B cell (primary cell): ENCODE results near the gene SMTNL2. TPM values are rescaled to one million over a fixed set of nuclear protein-coding genes. Genes with fewer than 3 reads are reported as not detected.

ENCODE experiments used
- ATAC-seq: fragments of 200-7000 bp; cut with Tn5 transposase; one replicate; pipeline ENCODE4 v1.10.0; 2021; ENCODE audit warnings: low read depth, mild to moderate bottlenecking, moderate number of reproducible peaks, moderate library complexity
- CTCF ChIA-PET: fragments of 350-600 bp; sonication (Branson Sonifier 250); formaldehyde crosslinking; loops from one replicate; lab custom pipeline; 2021; ENCODE audit warnings: antibody characterized with exemption, inconsistent platforms; lab: Charles Lee
- POLR2A ChIA-PET: fragments of 350-600 bp; sonication (Branson Sonifier 250); formaldehyde crosslinking; loops from one replicate; lab custom pipeline; 2021; ENCODE audit warnings: antibody characterized with exemption; lab: Charles Lee
- DNase-seq: peaks from one replicate; pipeline ENCODE4 v3.0.0; 2013
- H2AFZ ChIP-seq: 2 replicates; pipeline ENCODE4 v1.6.1; 2012; ENCODE audit warnings: mild to moderate bottlenecking, low read depth, low read length; ENCODE audit not compliant: insufficient read depth, poor library complexity, severe bottlenecking
- H3K27ac ChIP-seq, 2 donors: 1 replicate in 1 of 2; 2 replicates in 1 of 2; pipeline ENCODE4 v1.5.1; 2012 to 2013; ENCODE audit warnings: low read length in 2 of 2, mild to moderate bottlenecking in 2 of 2, moderate library complexity in 1 of 2
- H3K27me3 ChIP-seq, 4 experiments: fragments of 200-600 bp in 1 of 4; sonication (generic) in 1 of 4; replicated peaks in 1 of 4; 1 replicate in 2 of 4; 2 replicates in 2 of 4; pipeline versions ENCODE4 v1.6.1 to v1.7.0; 2013 to 2016; ENCODE audit warnings: low read length in 3 of 4, mild to moderate bottlenecking in 2 of 4, mixed read lengths in 1 of 4, moderate library complexity in 1 of 4; ENCODE audit not compliant: insufficient read depth in 4 of 4, control insufficient read depth in 3 of 4; ENCODE audit errors: control extremely low read depth in 1 of 4
- H3K36me3 ChIP-seq, 2 experiments: replicated peaks in 1 of 2; 1 replicate in 1 of 2; 2 replicates in 1 of 2; pipeline versions ENCODE4 v1.6.1 to v1.7.1; 2013; ENCODE audit warnings: low read length in 1 of 2; ENCODE audit not compliant: insufficient read depth in 2 of 2, control insufficient read depth in 1 of 2; ENCODE audit errors: control extremely low read depth in 1 of 2, extremely low read depth in 1 of 2
- H3K4me1 ChIP-seq, 2 donors: fragments of 200-600 bp in 1 of 2; sonication (generic) in 1 of 2; 1 replicate in 1 of 2; 2 replicates in 1 of 2; pipeline versions ENCODE4 v1.5.1 to v1.6.1; 2013 to 2017; ENCODE audit warnings: low read length in 2 of 2; ENCODE audit not compliant: control insufficient read depth in 2 of 2, insufficient read depth in 2 of 2
- H3K4me2 ChIP-seq: replicated peaks from 2 replicates; pipeline ENCODE3; 2012; ENCODE audit warnings: mild to moderate bottlenecking, low read depth, low read length; ENCODE audit not compliant: poor library complexity, severe bottlenecking
- H3K4me3 ChIP-seq, 5 experiments: fragments of 200-600 bp in 1 of 5; sonication (generic) in 1 of 5; 1 replicate in 3 of 5; 2 replicates in 2 of 5; pipeline versions ENCODE4 v1.5.1 to v1.7.0; 2011 to 2016; ENCODE audit warnings: low read length in 4 of 5, mild to moderate bottlenecking in 4 of 5, low read depth in 2 of 5, control low read depth in 1 of 5, moderate library complexity in 1 of 5; ENCODE audit not compliant: insufficient read depth in 1 of 5; ENCODE audit errors: control extremely low read depth in 1 of 5, extremely low read depth in 1 of 5
- H3K79me2 ChIP-seq: fragments of 200-600 bp; sonication (generic); one replicate; pipeline ENCODE4 v1.6.0; 2016; ENCODE audit warnings: low read length; ENCODE audit not compliant: control insufficient read depth, insufficient read depth
- H3K9ac ChIP-seq: fragments of 200-600 bp; sonication (generic); 2 replicates; pipeline ENCODE4 v1.6.1; 2017; ENCODE audit warnings: mild to moderate bottlenecking, low read length, moderate library complexity
- H3K9me3 ChIP-seq, 3 donors: one replicate each; pipeline versions ENCODE4 v1.6.1 to v1.7.1; 2013; ENCODE audit warnings: low read length in 2 of 3; ENCODE audit not compliant: control insufficient read depth in 2 of 3, insufficient read depth in 1 of 3; ENCODE audit errors: control extremely low read depth in 1 of 3
- H4K20me1 ChIP-seq: 2 replicates; pipeline ENCODE4 v1.6.0; 2012; ENCODE audit warnings: mild to moderate bottlenecking, low read length; ENCODE audit not compliant: insufficient read depth, control insufficient read depth, poor library complexity, severe bottlenecking
- H3K27ac Mint-ChIP-seq: one replicate; pipeline ENCODE4 v1.8.0; 2021; ENCODE audit warnings: mixed read lengths
- H3K27me3 Mint-ChIP-seq: one replicate; pipeline ENCODE4 v1.8.0; 2021; ENCODE audit warnings: mixed read lengths
- H3K4me1 Mint-ChIP-seq: one replicate; pipeline ENCODE4 v1.8.0; 2021; ENCODE audit warnings: mixed read lengths
- H3K4me3 Mint-ChIP-seq: one replicate; pipeline ENCODE4 v1.8.0; 2021; ENCODE audit warnings: mixed read lengths
- H3K9me3 Mint-ChIP-seq: one replicate; pipeline ENCODE4 v1.8.0; 2022; ENCODE audit warnings: mixed read lengths; ENCODE audit not compliant: insufficient read depth
- CTCF ChIP-seq: fragments of 200-600 bp; IDR thresholded peaks from one replicate; pipeline ENCODE4 v1.8.0; 2022; ENCODE audit warnings: antibody characterized with exemption, mild to moderate bottlenecking
- EZH2 ChIP-seq: IDR thresholded peaks from 2 replicates; pipeline ENCODE4 v1.6.1; 2012; ENCODE audit warnings: borderline replicate concordance, low read depth, mild to moderate bottlenecking, moderate library complexity, low read length; ENCODE audit not compliant: insufficient read depth, poor library complexity, severe bottlenecking
- whole genome bisulfite sequencing: methylation state at CpG from one replicate; pipeline ENCODE4 v1.1.5; 2013; ENCODE audit warnings: missing lambda C conversion rate; ENCODE audit not compliant: insufficient coverage; 5-methylcytosine and 5-hydroxymethylcytosine counted together
- intact Hi-C: fragments of 100-400 bp; cut with micrococcal nuclease; formaldehyde crosslinking; loops from one replicate; pipeline ENCODE4 v1.10.0; 2022
- polyA plus RNA-seq: library from polyadenylated mRNA; depleted of rRNA; stranded (reverse); fragments of >200 nt; gene quantifications from 2 replicates; pipeline ENCODE4 v1.2.3, GENCODE V29; 2012
- total RNA-seq, 2 donors: library from RNA; stranded (reverse); fragments of 120-200 nt in 1 of 2; gene quantifications; 1 replicate in 1 of 2; 2 replicates in 1 of 2; pipeline versions ENCODE4 v1.2.3 to v1.2.4, GENCODE V29; 2013 to 2022

Gene SMTNL2
- total and polyA plus RNA-seq, 2 donors (not counting 1 experiment from before 2014, with no cell fraction given) = not detected

DNA sequence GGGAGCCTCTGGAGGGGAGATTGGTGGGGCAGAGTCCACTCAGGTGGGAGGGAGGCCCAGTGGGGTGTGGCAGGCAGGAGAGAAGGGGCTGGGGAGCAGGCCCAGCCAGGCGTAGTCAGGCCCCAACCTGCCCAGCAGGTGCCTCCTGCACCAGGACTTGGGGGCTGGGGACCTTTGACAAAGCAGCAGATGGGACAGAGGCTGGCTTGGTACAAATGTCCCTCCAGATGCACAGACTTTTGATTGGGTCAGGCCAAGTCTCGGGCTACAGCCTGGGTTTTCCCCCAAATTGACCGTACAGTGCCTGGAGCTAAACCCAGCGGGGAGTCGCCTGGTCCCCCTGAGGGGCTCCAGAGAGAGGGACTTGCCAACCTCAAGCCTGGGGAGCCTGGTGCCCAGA is 24.4 kb upstream of the SMTNL2 start:
- Histone ChIP-seq H3K36me3 (no peaks in the 10 kb centered on the region), H2AFZ (no peak overlapping the region), H3K27me3 (no peaks in the 10 kb centered on the region), H3K79me2 (peaks cover 2% of the 10 kb centered on the region), H3K27ac (no peak overlapping the region), H4K20me1 (no peaks in the 10 kb centered on the region), H3K4me3 (no peak overlapping the region), H3K4me2 (no peak overlapping the region), H3K9me3 (no peaks in the 10 kb centered on the region), H3K4me1 (peaks cover 17 to 19% of the 10 kb centered on the region in 2 donors), H3K9ac (no peak overlapping the region)
- intact Hi-C loops = loop anchor here (10.0 kb wide), 3 partner anchors 145 to 345 kb away; partner anchors contain the start of genes PELP1 and PSMB6
- DNase-seq (no peak), ATAC-seq (no peak)
- Mint-ChIP-seq H3K4me3 (no peak overlapping the region), H3K27me3 (no peaks in the 10 kb centered on the region), H3K27ac (no peak overlapping the region), H3K4me1 (peaks cover 28% of the 10 kb centered on the region), H3K9me3 (no peaks in the 10 kb centered on the region)
- TF ChIP-seq EZH2 (no peak), CTCF (no peak)
- POLR2A ChIA-PET = no interaction called here
- CTCF ChIA-PET = no interaction called here
- WGBS = 92% methylated on average over 5 of the region's 5 CpGs

DNA sequence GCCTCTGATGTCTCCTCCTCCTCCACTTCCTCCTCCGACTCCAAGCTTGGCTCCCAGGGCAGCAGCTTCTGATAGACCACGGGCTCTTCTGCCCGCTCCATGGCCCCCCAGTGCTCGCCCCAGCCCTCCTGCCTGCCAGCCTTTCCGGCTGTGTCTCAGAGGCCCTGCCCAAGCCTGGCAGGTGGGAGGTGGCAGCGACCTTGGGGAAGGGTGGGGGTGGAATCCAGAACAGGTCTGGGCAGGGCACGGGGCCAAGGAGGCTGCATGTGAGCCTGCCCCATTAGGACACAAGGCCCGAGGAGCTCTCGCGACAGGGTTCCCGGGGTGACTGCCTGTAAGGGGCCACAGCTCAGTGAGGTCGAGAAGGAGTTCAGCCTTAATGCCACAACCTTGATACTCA is 23.9 kb upstream of the SMTNL2 start, which contains the start of gene GGT6:
GGT6 (minus strand) TSS at position 157 of the 400 bp plus-strand sequence; CDS start at position 101, 56 bp downstream.
- Histone ChIP-seq H2AFZ (no peak within 1 kb of the TSS), H3K79me2 (no peaks in the 10 kb centered on the region), H4K20me1 (no peaks in the 10 kb centered on the region), H3K9me3 (no peaks in the 10 kb centered on the region), H3K9ac (no peak within 1 kb of the TSS), H3K36me3 (no peaks in the 10 kb centered on the region), H3K4me1 (peaks cover 17 to 21% of the 10 kb centered on the region in 2 donors), H3K27me3 (no peaks in the 10 kb centered on the region), H3K4me3 (no peak within 1 kb of the TSS), H3K4me2 (no peak within 1 kb of the TSS), H3K27ac (no peak within 1 kb of the TSS)
- intact Hi-C loops = loop anchor here (10.0 kb wide), 3 partner anchors 144 to 346 kb away; partner anchors contain the start of genes PELP1 and PSMB6
- H3K9me3 Mint-ChIP-seq = no peaks in the 10 kb centered on the region
- WGBS = 96% methylated on average over 12 of the region's 12 CpGs
- ATAC-seq (no peak), DNase-seq (no peak)
- TF ChIP-seq CTCF (no peak), EZH2 (no peak)
- H3K27ac Mint-ChIP-seq = no peak within 1 kb of the TSS
- ChIA-PET CTCF (interaction anchor here (1.0 kb wide), 1 partner anchor 142 kb away, joined by 3 read pairs; no protein-coding TSS in a partner anchor), POLR2A (no interaction called here)
- H3K4me1 Mint-ChIP-seq = peaks cover 29% of the 10 kb centered on the region
- H3K27me3 Mint-ChIP-seq = no peaks in the 10 kb centered on the region
- no peak within 1 kb of the TSS for H3K4me3 Mint-ChIP-seq
